Measurements from ENCODE around the gene SPATA25. TPM values are rescaled to one million over a fixed set of nuclear protein-coding genes. Genes with fewer than 3 reads are reported as not detected.

The SPATA25 gene
- polyA plus RNA-seq, 1 donor (not counting 4 experiments of a cell fraction or from before 2014, with no cell fraction given): not detected

DNA sequence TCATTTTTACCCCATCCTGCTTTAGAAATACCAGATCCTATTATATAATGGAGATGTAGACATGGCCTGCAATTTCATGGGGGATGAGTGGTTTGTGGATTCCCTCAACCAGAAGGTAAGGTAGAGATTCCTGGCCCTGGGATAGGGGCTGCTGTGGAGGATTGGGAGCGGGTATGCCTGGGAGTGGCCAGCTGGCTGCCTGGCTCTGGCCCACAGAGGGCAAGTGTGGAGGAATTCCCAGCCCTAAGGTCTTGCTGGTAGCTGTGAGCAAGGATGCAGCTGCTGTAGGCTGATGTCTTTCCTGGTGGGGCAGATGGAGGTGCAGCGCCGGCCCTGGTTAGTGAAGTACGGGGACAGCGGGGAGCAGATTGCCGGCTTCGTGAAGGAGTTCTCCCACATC is 10.3 kb upstream of the SPATA25 start:
- no peak for DNase-seq (ENCODE audit: low read depth, low spot score)
- Histone ChIP-seq H3K79me2 (ENCODE audit: control insufficient read depth, insufficient read depth, low read length) (no peaks in the 10 kb centered on the region), H3K9ac (ENCODE audit: control insufficient read depth, extremely low read depth, insufficient read depth, low read length) (no peak overlapping the region), H4K20me1 (ENCODE audit: control insufficient read depth, extremely low read depth, insufficient read depth, low read length) (no peaks in the 10 kb centered on the region), H3K36me3 (ENCODE audit: control insufficient read depth in 2 of 2, extremely low read depth in 1 of 2, insufficient read depth in 2 of 2, low read length in 2 of 2) (peaks cover 13 to 37% of the 10 kb centered on the region in 2 experiments), H3K4me1 (ENCODE audit: control insufficient read depth, extremely low read depth, insufficient read depth, low read length) (no peaks in the 10 kb centered on the region), H3K9me1 (ENCODE audit: control insufficient read depth, extremely low read depth, insufficient read depth, low read length) (no peaks in the 10 kb centered on the region), H3K9me3 (ENCODE audit: control insufficient read depth, low read depth, low read length) (no peaks in the 10 kb centered on the region), H3K27ac (ENCODE audit: control insufficient read depth, insufficient read depth, low read length) (no peak overlapping the region), H2AFZ (ENCODE audit: control insufficient read depth, low read length) (no peak overlapping the region), H3K4me3 (ENCODE audit: control insufficient read depth in 2 of 3, extremely low read depth in 1 of 3, insufficient read depth in 2 of 3, low read depth in 1 of 3, low read length in 3 of 3) (no peak overlapping the region), H3K27me3 (ENCODE audit: control insufficient read depth, extremely low read depth, insufficient read depth, low read length) (no peaks in the 10 kb centered on the region), H3K4me2 (ENCODE audit: control insufficient read depth, extremely low read depth, insufficient read depth, low read depth, low read length) (no peak overlapping the region)
- FAIRE-seq: no peak
- dilution Hi-C loops (cut with MboI; ENCODE audit: extremely low pct_ligation_motif_present, low sequenced_read_pairs): no loop called here
- TF ChIP-seq EZH2 (IDR thresholded peaks at IDR 0.05; ENCODE audit: low read length): no peak
- TF ChIP-seq, protein P1, sequence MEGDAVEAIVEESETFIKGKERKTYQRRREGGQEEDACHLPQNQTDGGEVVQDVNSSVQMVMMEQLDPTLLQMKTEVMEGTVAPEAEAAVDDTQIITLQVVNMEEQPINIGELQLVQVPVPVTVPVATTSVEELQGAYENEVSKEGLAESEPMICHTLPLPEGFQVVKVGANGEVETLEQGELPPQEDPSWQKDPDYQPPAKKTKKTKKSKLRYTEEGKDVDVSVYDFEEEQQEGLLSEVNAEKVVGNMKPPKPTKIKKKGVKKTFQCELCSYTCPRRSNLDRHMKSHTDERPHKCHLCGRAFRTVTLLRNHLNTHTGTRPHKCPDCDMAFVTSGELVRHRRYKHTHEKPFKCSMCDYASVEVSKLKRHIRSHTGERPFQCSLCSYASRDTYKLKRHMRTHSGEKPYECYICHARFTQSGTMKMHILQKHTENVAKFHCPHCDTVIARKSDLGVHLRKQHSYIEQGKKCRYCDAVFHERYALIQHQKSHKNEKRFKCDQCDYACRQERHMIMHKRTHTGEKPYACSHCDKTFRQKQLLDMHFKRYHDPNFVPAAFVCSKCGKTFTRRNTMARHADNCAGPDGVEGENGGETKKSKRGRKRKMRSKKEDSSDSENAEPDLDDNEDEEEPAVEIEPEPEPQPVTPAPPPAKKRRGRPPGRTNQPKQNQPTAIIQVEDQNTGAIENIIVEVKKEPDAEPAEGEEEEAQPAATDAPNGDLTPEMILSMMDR (optimal IDR thresholded peaks at IDR 0.05 in 1 of 3, IDR thresholded peaks at IDR 0.05 in 1 of 3, conservative IDR thresholded peaks at IDR 0.05 in 1 of 3; ENCODE audit: extremely low read depth in 1 of 3, insufficient read depth in 2 of 3, low read length in 3 of 3): no peak

DNA sequence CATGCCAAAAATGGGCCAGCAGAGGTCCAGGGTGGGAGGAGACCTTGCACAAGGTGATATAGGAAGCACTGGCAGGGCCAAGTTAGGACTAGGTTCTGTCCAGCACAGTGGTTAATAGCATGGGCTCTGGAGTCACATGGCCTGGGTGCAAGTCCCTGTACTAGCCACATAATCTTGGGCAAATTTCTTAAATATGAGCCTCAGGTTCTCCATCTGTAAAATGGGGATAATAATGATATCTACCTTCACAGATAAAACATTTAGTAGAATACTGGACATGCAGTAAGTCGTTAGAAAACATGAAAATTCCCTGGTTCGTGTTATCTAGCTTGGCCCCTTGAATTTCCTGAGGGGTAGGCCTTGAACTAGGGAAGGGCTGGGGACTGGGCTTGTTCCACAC is 9.9 kb upstream of the SPATA25 start:
- Histone ChIP-seq H3K4me2 (ENCODE audit: control insufficient read depth, extremely low read depth, insufficient read depth, low read depth, low read length) (no peak overlapping the region), H2AFZ (ENCODE audit: control insufficient read depth, low read length) (no peak overlapping the region), H3K4me1 (ENCODE audit: control insufficient read depth, extremely low read depth, insufficient read depth, low read length) (no peaks in the 10 kb centered on the region), H3K9me1 (ENCODE audit: control insufficient read depth, extremely low read depth, insufficient read depth, low read length) (no peaks in the 10 kb centered on the region), H3K36me3 (ENCODE audit: control insufficient read depth in 2 of 2, extremely low read depth in 1 of 2, insufficient read depth in 2 of 2, low read length in 2 of 2) (peaks cover 13 to 34% of the 10 kb centered on the region in 2 experiments), H3K79me2 (ENCODE audit: control insufficient read depth, insufficient read depth, low read length) (no peaks in the 10 kb centered on the region), H3K9ac (ENCODE audit: control insufficient read depth, extremely low read depth, insufficient read depth, low read length) (no peak overlapping the region), H3K27ac (ENCODE audit: control insufficient read depth, insufficient read depth, low read length) (no peak overlapping the region), H3K4me3 (ENCODE audit: control insufficient read depth in 2 of 3, extremely low read depth in 1 of 3, insufficient read depth in 2 of 3, low read depth in 1 of 3, low read length in 3 of 3) (no peak overlapping the region), H4K20me1 (ENCODE audit: control insufficient read depth, extremely low read depth, insufficient read depth, low read length) (no peaks in the 10 kb centered on the region), H3K27me3 (ENCODE audit: control insufficient read depth, extremely low read depth, insufficient read depth, low read length) (no peaks in the 10 kb centered on the region), H3K9me3 (ENCODE audit: control insufficient read depth, low read depth, low read length) (no peaks in the 10 kb centered on the region)
- dilution Hi-C loops (cut with MboI; ENCODE audit: extremely low pct_ligation_motif_present, low sequenced_read_pairs): no loop called here
- DNase-seq (ENCODE audit: low read depth, low spot score): no peak
- FAIRE-seq: no peak
- TF ChIP-seq, protein P1 (optimal IDR thresholded peaks at IDR 0.05 in 1 of 3, IDR thresholded peaks at IDR 0.05 in 1 of 3, conservative IDR thresholded peaks at IDR 0.05 in 1 of 3; ENCODE audit: extremely low read depth in 1 of 3, insufficient read depth in 2 of 3, low read length in 3 of 3): no peak
